Measurements from ENCODE around the gene KCNIP1.
"Not testable (repeated sequence)": the region's sequence is repeated elsewhere in the genome, so short reads cannot be mapped to it uniquely, and the experiment has no call there.

Gene KCNIP1

DNA sequence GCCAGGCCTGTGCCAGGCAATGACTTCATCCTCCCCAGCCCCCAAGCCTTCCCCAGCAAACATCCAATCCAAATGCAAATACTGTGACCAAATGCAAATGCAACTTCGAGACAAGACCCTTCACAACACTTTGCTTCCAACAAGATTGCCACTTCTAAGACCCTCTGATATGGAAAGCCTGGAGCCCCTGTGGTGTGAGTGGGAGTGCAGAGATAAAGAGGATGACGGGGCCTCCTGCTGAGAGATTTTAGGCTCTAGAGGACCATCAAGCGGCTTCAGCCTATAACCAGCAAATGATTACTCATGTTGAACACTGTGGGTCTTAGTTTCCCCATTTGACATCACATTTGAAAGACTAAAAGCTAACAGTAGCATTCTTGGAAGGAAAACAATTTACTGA, 233.1 kb downstream of the KCNIP1 start:
- no peak for DNase-seq

DNA sequence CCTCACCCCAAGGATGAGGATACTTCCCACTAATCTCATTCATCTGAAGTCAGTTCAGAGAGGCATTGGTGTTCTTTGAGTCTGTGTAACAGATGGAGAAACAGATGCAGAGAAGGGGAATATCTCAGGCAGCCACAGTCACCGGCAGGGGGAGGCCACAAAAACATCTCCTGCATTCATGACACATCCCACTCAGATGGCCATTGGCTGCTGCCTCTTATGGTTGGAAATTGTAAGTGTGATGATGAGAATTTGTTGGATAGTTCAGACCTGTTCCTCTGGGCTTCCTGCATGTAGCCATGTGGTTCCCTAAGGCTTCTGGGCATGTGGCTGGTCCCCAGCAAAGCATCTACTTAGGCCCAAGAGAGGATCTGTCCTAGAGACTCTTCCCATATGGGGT, 233.8 kb downstream of the KCNIP1 start:
- DNase-seq = no peak

DNA sequence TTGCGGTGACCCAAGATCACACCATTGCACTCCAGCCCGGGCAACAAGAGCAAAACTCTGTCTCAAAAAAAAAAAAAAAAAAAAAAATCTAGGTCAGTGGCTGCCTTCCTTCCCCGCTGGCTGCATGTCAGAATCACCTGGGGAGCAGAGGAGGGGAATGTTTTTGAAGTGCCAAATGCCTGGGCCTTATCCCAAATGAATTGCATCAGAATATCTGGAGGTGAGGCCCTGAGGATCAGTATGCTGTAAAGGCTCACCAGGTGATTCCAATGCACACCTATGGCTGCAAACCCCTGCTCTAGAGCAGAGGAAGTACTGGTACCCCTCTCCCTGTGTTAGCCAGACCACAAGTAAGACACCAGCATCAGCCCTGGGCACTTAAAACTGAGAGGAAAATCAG, 235.0 kb downstream of the KCNIP1 start:
- no peak for DNase-seq

DNA sequence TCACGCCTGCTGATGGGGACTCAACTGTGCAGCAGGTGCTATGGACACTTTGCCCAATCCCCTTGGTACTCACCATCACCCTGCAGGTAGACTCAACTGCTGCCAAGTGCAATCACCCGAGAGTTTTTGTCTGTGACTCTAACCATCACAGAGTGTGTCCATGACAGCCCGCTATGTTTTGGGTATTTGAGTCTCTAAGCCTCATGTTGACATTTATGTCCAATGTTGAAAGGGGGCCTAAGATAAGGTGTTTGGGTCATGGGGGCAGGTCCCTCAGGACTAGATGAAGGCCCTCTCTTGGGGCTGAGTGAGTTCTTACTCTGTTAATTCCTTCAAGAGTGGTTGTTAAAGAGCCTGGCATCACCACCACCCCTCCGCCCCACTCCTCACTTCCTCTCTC, 235.6 kb downstream of the KCNIP1 start:
- DNase-seq = no peak

DNA sequence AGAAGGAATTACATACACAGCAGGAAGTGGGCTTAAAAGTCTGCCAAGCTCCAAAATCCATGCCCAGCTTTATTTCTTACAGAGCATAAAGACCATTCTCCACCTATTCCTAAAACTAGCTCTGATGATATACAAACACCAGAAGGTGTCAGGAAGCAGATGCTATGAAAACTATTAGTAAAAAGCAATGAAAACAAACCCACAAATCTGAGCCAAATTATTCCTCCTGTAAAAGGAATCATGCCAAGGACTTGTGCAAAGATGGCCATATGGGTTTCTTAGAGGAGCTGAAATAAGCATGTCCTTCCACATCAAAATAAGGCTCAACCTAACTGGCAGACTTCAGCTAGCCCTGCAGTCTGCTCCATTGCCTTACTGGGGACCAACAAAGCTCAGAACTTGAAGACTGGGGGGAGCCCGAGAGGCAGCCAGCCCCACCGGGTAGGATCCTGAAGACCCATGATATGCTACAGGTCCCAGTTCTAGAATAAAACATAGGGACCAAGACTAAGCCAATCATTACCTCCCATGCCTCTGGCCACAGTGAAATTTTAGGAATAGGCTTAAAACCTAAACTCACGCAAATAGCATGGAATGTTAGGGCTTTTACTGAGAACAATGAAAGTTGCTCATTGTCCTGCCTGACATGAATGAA, 236.9 kb downstream of the KCNIP1 start:
- no peak for DNase-seq

DNA sequence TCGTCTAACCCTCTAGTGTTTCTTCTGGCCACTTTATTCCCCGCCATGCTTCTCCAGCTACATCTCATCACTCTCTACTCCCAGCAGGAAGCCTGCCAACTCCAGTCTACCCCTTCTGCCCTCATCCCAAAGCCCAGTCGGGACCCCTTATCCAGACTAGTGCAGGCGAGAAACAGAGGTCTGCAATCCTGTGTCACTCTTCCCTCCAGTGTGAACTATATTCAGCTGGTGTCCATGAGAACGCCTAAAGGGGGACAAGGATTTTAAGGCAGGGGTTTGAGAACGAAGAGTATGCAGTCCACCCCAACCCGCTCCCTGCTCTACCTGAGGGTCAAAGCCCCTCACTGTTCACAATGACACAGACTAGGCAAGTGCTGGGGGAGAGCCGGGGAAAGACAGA, 238.0 kb downstream of the KCNIP1 start:
- DNase-seq = no peak

DNA sequence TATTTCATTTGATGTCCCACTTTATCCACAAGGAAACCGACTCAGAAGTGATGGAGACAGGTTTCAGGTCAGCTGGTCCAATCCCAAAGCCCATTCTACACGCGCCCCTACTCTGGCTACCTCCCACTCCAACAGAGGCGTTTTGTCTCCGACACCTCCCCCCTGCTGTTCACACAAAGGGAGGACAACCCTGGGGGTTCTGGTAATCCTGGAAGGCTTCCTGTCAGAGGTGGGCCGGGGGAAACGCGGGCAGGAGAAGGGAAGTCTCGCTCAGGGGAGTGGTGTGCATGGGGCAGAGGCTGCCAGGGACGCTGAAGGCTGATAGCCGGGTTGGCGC, 240.0 kb downstream of the KCNIP1 start:
- DNase-seq = no peak

DNA sequence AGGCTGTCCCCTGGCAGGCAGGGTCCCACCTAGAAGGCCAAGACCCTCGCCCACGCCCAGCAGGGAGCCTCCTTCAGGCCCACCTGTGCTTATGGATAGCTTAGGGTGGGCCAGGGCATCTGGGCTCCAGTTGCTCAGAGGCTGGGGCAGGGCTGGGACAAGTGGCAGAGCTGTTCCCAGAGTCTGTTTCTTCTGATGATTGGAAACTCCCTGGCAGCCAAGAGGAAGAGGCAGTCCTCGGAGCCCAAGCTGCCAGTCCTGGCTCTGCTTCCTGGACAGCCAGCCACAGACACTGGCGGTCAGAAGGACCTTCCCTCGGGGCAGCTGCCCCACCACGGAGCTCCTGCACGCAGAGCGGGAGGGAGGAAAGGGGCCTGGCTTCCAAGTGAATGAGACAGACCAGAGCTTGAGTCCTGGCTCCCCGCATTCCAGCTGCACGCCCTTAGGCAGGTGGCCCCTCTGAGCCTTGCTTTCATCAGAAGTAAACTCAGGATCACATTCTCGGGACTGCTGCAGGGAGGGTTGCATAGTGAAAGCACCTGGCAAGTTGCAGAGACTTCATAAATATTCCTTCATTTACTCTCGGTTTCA, 241.8 kb downstream of the KCNIP1 start:
- DNase-seq = no peak

DNA sequence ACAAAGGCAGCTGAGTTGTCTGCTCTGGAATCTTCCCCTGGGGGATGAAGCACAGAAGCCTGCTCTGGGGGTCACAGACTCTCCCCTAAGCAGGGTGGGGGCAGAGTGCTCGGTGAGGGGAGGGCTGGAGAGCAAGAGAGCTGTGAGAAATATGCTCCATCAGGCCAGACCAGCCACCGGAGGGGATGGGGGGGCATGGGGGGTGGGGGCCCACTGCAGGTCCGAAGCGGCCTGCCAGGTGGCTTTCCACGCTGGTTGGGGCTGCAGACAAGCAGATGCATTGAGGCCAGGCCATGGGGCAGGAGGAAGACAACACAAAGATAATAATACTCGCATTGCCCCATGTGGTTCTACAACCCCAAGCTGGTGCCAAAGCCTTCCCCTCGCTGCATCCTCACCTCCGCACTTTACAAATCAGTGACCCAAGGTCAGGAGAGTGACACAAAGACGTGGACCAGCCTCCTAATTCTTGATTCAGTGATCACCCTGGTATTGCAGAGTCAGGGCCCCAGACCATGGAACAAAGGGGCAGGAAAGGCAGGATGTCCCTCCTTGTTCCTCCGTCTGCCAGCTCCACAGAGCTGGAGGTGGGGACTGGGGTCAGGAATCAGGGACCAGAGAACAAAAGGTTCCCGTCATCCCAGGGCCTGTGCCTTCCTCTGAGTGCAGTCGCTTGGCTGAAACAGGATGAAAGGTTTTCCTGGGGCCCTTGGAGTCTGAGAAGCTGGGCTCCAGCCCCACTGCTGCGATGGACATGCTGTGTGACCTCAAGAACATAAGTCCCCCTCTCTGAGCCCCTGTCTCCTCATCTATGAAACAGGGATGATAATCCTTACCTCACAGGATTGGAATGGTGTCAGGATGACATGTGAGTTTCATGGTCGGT, 242.5 kb downstream of the KCNIP1 start:
- DNase-seq = no peak

DNA sequence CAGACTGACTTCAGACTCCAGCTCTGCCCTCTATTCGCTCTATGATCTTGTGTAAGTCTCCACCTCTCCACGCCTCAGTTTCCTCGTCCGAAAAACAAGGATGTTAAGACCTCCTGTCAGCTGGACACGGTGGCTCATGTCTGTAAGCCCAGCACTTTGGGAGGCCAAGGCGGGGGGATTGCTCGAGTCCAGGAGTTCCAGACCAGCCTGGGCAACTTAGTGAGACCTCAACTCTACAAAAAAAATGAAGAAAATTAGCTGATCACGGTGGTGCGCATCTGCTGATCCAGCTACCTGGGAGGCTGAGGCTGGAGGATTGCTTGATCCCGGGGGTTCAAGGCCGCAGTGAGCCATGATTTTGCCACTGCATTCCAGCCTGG, 243.1 kb downstream of the KCNIP1 start:
- no peak for DNase-seq

DNA sequence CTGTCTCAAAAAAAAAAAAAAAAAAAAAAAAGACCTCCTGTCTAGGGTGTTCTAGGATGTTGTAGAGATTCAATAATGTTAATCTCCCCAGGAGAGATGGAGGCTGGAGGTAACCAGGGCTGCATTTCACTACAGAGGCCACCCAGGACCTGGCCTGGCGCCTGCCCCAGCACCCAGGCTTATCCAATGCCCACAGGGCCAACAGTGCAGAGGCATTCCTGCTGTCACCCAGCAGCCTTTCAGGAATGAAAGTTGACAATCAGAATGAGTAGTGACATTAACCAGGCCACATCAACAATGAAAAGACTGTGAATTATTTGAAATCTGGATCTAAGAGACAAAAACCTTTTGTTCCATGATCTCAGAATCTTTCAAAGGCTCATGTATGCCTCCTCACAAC, 243.5 kb downstream of the KCNIP1 start:
- no peak for DNase-seq

DNA sequence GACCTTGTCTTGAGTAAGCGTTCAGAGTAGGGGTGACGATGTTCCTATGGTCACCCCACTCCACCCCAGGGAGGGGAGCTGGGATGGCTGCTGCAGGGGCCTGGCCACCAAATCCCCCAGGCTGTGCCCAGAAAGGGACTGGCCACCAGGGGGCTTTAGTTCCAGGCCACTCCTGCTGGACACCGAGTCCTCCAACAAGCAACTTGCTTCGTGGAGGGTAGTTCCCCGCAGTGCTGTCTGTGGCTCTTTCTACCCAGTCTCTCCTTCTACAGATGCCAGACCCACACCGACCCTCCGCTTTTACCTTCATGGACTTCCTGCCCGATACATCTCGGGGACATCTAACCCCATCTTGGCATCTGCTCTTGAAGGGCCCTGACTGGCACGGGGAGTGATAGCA, 244.0 kb downstream of the KCNIP1 start:
- no peak for DNase-seq

DNA sequence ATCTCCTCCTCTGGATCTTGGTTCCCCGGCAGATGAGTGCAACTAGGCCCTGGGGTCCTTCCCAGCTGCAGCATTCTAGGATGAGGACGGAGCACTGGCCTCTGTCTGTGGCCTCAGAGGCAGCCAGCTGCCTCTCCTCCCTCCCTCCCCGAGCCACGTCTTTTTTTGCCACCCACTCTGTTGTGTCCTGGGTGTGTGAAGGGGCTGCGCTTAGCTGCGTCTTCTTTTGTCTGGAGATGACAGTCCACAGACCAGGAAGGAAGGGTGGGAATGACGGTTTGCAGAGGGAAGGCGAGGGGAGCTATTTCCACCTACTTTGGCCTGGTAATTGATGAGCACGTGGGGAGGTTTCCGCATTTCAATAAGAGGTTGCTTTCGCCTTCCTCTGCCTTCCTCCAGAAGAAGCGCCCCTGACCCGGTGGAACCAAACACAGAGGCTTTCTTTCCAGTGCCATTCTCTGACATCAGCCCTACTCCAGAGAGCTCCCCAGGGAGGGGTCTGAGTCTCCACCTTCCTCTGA, 245.2 kb downstream of the KCNIP1 start:
- no peak for DNase-seq

DNA sequence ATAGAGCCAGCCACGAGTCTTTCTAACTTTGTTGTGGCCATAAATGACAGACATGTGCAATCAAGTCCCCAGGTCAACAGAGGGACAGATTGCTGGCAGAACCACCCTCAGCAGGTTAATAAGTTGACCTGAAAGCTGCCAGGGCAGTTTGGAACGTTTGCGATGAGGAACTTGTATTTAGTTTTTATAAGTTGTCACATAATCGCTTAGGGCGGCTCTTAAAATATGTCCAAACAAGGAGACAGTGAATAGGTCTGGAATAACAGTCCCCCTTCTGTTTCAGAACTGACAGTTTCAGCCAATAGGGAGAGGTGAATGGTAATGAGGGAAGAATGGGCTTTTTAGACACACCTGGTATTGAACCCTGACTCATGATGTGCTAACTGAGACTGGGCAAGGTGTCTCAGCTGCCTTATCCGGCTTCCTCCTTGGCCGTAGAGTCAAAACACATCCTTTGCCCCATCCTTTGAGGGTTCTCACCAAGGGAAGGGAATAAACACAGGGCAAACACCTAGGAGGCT, 246.2 kb downstream of the KCNIP1 start:
- DNase-seq = no peak

DNA sequence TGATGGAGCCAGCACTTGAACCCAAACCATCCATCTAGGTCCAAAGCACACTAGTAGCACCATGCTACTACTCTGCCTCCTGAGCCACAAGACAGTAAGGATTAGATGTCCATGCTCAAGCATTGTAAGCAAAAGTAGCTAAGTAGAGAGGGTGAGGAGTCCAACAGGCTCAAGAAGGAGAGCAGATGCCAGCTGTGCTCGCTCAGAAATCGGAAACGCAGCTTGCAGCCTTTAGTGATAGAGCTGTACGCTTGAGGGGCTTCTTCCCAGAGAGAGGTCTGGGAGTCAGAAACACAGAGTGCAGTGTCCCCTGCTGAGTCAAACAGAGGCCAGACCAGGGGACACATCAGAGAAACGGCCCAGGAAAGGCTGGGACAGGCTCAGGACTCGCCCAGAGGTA, 247.0 kb downstream of the KCNIP1 start:
- no peak for DNase-seq

DNA sequence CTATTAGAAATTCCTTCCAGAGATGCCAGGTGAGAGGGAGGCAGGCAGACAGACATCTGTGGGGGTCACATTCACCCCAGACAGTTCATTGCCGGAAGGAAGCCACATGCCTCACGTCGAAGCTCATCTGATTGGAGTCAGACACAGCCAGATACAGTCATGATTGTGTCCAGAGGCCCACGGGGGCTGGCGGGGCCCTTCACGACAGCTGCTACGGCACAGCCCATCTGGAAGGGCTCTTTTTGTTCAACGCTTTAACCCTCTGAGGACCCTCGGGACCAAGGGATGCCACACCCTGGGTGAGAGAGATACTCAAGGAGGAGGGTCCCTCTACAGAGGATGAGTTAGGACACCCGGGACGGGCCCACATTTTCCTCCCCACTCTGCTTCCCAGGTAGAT, 247.8 kb downstream of the KCNIP1 start:
- DNase-seq = no peak

DNA sequence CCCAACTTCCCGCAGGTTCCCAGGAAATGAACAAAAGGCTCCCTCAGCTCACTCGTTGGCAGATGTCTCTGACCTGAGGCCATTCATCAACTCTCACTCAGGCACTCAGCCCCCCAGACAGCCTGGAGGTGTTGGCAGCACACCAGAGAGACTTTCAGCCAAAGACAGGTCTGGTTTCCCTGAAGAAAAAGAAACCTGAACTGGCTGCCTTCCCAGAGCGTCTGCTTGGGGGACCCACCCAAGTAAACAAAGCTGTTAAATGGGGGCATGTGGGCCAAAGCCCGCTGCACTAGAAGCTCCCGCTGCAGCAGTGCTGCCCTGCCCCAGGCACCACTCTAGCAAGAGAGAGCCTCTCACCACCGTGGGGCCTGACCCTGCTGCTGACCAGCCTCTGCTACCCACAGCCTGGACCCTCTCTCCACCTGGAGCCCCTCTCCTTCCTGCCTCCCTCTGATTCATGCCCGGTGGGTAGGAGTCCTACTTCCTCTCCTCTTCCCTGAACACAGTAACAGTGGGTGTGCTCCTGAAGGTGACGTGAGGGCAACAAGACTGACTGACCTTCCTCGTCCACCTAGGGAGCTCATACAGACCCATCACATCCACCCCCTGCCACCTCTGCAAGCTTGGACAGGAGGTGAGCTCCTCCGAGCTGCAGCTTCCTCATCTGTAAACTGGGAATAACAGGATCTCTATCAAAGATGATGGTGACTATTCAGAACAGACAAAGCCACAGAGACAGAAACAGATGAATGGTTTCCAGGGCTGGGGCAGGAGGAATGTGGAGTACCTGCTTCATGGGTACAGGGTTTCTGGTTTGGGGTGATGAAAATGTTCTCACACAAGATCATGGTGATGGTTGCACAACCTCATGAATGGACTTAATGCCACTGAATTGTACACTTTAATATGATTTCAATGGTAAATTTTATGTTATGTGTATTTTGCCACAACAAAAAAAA, 248.7 kb downstream of the KCNIP1 start:
- no peak for DNase-seq

DNA sequence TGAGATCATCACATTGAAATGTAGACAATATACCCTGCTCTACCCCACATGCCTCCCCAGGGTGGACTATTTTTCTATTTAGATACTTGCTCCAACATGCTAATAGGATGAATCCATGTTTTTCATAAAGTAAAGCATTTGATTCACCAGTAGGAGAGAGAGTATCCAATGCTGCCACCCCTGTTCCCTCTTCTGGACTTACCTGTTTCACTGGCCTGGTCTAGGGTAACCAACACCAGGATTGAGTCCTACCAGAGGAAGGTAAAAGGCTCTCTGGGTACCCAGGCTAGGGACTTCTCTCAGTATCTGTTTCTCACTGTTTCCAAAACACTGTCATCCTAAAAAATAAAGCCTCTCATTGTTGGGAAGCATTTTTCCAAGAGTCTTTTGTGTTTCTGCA, 249.5 kb downstream of the KCNIP1 start:
- DNase-seq = no peak

DNA sequence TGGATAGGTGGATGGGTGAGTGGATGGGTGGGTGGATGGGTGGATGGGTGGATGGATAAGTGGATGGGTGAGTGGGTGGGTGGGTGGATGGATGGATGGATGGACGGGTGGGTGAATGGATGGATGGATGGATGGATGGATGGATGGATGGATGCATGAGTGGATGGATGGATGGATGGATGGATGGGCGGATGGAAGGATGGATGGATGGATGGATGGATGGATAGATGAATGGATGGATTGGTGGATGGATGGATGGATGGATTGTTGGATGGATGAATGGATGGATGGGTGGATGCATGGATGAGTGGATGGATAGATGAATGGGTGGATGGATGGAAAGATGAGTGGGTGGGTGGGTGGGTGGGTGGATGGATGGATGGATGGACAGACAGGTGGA, 250.7 kb downstream of the KCNIP1 start:
- not testable (repeated sequence) for DNase-seq

DNA sequence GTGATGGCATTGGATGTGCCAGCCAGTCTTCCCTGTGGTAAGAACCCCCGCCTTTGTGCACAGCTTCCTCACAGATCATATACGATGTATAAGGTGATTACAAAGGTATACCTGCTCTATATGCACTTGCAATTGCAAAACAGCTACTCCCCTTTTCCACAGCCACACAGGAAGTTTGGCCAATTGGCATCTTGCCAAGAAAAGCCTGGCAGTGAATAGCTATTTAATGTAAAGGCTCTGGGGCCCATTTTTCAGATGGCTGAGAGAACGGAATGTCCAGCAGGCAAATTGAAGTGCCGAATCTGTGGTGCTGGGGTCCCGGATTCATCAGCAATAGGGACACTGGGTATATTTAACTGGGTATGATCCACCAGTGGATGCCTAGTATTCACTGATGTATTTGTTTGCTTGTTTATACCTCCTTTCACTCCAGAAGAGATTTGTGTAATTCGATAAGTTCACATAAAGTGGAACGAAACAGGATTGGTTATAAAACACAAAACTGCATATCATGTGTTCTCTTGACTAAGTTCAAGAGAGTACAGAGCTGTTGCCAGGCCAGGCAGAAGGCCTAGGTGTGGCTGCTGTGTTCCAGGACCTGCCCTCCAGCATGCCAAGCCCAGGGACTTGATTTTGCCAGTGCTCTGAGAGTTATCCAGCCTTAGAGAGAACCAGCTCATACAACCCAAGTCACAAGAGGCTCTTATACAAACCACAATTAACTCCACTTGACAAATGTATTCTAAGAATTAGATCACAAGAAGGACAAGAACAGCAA, 252.0 kb downstream of the KCNIP1 start:
- DNase-seq = no peak

DNA sequence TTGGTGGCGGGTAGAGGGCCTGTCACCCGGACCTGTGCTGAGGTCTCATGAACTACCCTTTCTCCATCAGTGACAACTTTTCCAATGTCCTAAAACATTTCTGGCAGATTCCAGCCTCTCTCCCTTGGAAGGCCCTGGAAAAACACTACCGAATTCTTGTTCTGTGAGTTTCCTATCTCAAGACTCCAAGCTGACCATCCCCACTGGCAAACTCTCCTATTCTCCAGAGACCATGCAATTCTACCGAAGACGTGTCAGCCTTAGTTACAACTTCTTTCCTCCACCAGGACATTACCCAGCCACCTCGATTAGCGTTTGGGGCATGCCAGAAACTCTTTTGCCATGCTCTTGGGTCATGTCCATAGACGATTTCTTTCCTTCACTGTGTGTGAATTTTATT, 252.9 kb downstream of the KCNIP1 start:
- no peak for DNase-seq

DNA sequence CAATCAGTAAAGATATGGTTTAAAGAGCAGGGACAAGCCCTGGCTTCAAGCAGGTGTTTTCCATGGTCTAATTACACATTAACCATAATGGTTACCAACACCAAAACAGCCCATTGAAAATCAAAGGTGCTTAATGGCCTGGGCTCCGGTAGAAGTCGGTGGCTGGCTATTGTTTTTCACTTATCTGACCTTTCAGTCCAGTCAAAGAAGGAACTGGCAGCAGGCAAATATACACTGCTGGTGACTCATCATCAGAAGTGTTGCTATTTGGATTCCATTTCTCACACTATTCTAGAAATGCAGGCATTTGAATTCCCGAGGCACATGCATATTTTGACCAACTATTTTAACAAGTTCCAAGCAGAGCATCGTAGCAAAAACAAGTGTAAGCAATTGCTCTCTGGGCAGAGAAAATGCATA, 253.4 kb downstream of the KCNIP1 start:
- DNase-seq = no peak

Data from stimulated activated CD4-positive, alpha-beta T cell treated with anti-CD3 and anti-CD28 coated beads, Interleukin-2, amount 100 ng/mL, for 48 hours (primary cell).